Measurements from ENCODE around the gene PKLR.

Gene PKLR

DNA sequence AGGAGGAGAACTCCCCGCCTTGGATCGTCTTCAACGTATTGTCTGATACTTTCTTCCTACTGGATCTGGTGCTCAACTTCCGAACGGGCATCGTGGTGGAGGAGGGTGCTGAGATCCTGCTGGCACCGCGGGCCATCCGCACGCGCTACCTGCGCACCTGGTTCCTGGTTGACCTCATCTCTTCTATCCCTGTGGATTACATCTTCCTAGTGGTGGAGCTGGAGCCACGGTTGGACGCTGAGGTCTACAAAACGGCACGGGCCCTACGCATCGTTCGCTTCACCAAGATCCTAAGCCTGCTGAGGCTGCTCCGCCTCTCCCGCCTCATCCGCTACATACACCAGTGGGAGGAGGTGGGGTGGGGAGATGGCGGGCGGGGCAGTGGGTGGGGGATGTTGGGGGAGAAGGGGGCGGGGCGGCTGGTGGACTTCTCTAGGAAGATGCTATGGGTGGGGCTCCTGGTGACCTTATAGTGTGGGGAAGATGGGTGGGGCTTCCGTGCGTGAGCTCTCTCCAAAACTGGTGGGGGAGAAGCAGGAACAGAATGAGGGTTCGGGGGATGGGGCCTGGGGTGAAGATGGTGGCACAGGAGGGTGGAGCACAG, 18.6 kb downstream of the PKLR start:
- DNase-seq (ENCODE audit: low spot score): no peak
- TF ChIP-seq, protein P1, sequence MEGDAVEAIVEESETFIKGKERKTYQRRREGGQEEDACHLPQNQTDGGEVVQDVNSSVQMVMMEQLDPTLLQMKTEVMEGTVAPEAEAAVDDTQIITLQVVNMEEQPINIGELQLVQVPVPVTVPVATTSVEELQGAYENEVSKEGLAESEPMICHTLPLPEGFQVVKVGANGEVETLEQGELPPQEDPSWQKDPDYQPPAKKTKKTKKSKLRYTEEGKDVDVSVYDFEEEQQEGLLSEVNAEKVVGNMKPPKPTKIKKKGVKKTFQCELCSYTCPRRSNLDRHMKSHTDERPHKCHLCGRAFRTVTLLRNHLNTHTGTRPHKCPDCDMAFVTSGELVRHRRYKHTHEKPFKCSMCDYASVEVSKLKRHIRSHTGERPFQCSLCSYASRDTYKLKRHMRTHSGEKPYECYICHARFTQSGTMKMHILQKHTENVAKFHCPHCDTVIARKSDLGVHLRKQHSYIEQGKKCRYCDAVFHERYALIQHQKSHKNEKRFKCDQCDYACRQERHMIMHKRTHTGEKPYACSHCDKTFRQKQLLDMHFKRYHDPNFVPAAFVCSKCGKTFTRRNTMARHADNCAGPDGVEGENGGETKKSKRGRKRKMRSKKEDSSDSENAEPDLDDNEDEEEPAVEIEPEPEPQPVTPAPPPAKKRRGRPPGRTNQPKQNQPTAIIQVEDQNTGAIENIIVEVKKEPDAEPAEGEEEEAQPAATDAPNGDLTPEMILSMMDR (IDR thresholded peaks at IDR 0.05; ENCODE audit: extremely low read depth, missing control alignments): no peak

GRCh38 chr1:155279268-155279667, 22.0 kb downstream of the PKLR start:
- TF ChIP-seq, protein P1 (IDR thresholded peaks at IDR 0.05; ENCODE audit: extremely low read depth, missing control alignments): no peak
- DNase-seq (ENCODE audit: low spot score): no peak

GRCh38 chr1:155278689-155279160, 22.5 kb downstream of the PKLR start:
- no peak for DNase-seq (ENCODE audit: low spot score)
- TF ChIP-seq, protein P1 (IDR thresholded peaks at IDR 0.05; ENCODE audit: extremely low read depth, missing control alignments): no peak

- peak; percentile 80 for DNase-seq (ENCODE audit: low spot score)
- TF ChIP-seq, protein P1 (IDR thresholded peaks at IDR 0.05; ENCODE audit: extremely low read depth, missing control alignments): no peak
Observed at GRCh38 chr1:155277902-155278688, 23.1 kb downstream of the PKLR start.

- TF ChIP-seq, protein P1 (IDR thresholded peaks at IDR 0.05; ENCODE audit: extremely low read depth, missing control alignments): peak; percentile 41
- DNase-seq (ENCODE audit: low spot score): peak; percentile 99
Observed at GRCh38 chr1:155277070-155277901, 24.0 kb downstream of the PKLR start, which contains the start of gene HCN3. Gene HCN3 (plus strand): TSS chr1:155277463. CDS start chr1:155277591, 128 bp downstream.

DNA sequence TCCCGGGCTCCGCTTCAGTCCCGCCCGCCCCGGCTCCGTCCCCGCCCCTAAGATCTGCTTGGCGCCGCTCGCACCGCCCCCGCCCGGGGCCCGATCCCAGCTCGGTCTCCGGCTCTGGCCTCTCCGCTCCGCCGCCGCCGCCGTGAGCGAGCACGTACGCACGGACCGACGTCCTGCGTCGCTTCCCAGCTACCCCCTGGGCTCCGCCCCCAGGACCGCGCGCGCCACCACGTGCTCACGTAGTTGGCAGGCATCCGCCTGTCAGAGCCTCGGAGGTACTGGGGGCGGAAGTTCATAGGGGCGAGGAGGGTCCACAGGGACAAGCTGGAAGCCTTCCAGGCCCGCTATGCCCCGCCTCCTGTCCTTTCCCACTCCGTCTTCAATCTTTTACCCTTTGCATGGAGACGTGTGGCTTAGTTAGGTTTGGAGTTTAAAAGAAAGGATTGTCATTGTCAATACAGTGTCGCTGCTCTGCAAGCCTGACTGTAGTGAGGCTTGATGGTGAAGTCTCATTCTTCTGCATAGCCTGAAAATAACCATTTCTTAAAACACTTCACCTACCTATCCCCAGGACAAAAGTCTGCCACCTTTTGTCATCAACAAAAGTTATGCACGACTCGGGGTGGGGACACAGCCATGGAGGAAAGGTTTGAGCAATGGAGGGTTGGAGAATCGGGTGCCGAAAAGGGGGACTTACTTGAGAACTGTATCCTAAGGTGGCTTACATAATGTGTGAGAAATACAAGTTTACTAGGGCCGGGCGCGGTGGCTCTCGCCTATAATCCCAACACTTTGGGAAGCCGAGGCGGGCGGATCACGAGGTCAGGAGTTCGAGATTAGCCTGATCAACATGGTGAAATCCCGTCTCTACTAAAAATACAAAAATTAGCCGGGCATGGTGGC, 27.6 kb downstream of the PKLR start, which contains the start of gene CLK2:
Gene CLK2, minus strand, starts transcription at position 162 of the 903 bp plus-strand sequence. CDS start 2,527 bp downstream, outside the sequence.
- TF ChIP-seq, protein P1 (IDR thresholded peaks at IDR 0.05; ENCODE audit: extremely low read depth, missing control alignments): no peak
- DNase-seq (ENCODE audit: low spot score): peak; percentile 98
